ENCODE data around the gene HMGB1.

The HMGB1 gene

GRCh38 chr13:30465593-30466357, at the start of gene HMGB1:
HMGB1 (minus strand) TSS chr13:30465936; CDS start chr13:30463680, 2,256 bp downstream.
- peak; percentile 85 to 100 (median 98) for DNase-seq

- DNase-seq = no peak
Observed at GRCh38 chr13:30510811-30511371, 45.2 kb upstream of the HMGB1 start.

- no peak for DNase-seq
Observed at GRCh38 chr13:30510091-30510490, 44.4 kb upstream of the HMGB1 start.

- DNase-seq = no peak
Observed at GRCh38 chr13:30509254-30510050, 43.7 kb upstream of the HMGB1 start.

GRCh38 chr13:30504081-30504480, 38.3 kb upstream of the HMGB1 start:
- DNase-seq = no peak

- DNase-seq = no peak
Observed at GRCh38 chr13:30502237-30502636, 36.5 kb upstream of the HMGB1 start.

GRCh38 chr13:30499338-30499737, 33.6 kb upstream of the HMGB1 start:
- no peak for DNase-seq

- DNase-seq = no peak
Observed at GRCh38 chr13:30496147-30496546, 30.4 kb upstream of the HMGB1 start.

- DNase-seq = no peak
Observed at GRCh38 chr13:30495746-30496145, 30.0 kb upstream of the HMGB1 start.

- DNase-seq = no peak
Observed at GRCh38 chr13:30493658-30494381, 28.1 kb upstream of the HMGB1 start.

- no peak for DNase-seq
Observed at GRCh38 chr13:30487075-30487470, 21.3 kb upstream of the HMGB1 start.

GRCh38 chr13:30486230-30487074, 20.7 kb upstream of the HMGB1 start:
- DNase-seq = no peak

GRCh38 chr13:30481241-30481760, 15.6 kb upstream of the HMGB1 start:
- no peak for DNase-seq

GRCh38 chr13:30480292-30480950, 14.7 kb upstream of the HMGB1 start:
- DNase-seq = no peak

GRCh38 chr13:30479883-30480219, 14.1 kb upstream of the HMGB1 start:
- DNase-seq = no peak

GRCh38 chr13:30479154-30479882, 13.6 kb upstream of the HMGB1 start:
- no peak for DNase-seq

- no peak for DNase-seq
Observed at GRCh38 chr13:30477346-30478195, 11.8 kb upstream of the HMGB1 start.

- DNase-seq = no peak
Observed at GRCh38 chr13:30473675-30474074, 7.9 kb upstream of the HMGB1 start.
